Measurements from ENCODE around the gene IQGAP2.

IQGAP2 gene

DNA sequence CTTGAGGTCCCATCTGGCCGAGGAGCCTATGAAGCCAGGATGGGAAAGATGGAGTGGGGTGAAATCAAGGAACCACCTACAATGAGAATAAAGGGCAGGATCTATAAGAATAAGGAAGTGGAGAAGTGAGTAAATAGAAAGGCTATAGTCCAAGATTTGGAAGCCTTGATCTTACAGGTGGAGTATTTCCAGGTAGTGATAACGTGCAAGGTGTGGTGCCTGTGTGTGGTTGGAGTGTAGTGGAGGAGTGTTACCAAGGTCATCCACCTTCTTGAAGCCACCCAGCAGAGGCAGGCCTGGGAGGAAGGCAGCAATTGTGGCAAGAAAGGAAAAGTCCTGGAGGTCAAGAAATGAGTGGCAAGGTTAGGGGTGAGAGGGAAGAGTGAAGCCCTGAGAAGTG, 72.9 kb downstream of the IQGAP2 start:
- Histone ChIP-seq H3K9me3 (no peaks in the 10 kb centered on the region), H3K4me1 (no peaks in the 10 kb centered on the region)

DNA sequence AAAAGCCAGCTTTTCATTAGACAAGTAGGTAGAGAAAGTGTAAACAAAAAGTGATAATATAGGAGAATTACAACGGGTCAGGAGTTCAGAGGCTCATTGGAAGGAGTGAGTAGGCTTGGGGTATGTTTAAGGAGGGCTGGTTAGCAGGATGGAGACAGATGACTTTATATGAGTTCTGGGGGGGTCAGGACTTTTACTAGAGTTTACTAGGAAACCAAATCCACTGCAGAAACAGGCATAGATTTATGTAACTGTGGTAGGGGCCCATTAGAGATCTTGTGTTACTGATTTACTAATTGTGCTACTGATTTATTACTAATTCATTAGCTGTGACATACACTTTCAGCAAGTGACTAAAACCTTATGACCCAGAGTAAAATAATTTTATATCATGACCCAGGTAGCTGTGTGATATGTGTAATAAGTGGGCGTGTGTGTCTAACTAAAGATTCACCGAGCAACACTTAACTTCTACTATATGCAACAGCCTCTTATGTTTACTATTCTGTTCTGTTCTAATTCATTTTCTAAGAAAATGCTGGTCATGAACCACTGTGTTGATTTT, 73.5 kb downstream of the IQGAP2 start:
- TF ChIP-seq, protein P1, sequence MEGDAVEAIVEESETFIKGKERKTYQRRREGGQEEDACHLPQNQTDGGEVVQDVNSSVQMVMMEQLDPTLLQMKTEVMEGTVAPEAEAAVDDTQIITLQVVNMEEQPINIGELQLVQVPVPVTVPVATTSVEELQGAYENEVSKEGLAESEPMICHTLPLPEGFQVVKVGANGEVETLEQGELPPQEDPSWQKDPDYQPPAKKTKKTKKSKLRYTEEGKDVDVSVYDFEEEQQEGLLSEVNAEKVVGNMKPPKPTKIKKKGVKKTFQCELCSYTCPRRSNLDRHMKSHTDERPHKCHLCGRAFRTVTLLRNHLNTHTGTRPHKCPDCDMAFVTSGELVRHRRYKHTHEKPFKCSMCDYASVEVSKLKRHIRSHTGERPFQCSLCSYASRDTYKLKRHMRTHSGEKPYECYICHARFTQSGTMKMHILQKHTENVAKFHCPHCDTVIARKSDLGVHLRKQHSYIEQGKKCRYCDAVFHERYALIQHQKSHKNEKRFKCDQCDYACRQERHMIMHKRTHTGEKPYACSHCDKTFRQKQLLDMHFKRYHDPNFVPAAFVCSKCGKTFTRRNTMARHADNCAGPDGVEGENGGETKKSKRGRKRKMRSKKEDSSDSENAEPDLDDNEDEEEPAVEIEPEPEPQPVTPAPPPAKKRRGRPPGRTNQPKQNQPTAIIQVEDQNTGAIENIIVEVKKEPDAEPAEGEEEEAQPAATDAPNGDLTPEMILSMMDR (IDR thresholded peaks at IDR 0.05; ENCODE audit: low read depth, low read length) = no peak
- no peaks in the 10 kb centered on the region for H3K36me3 ChIP-seq
- no peak for DNase-seq
- H3K9me3 ChIP-seq = no peaks in the 10 kb centered on the region
- no peak overlapping the region for H3K4me3 ChIP-seq (ENCODE audit: low read depth, low read length)
- H3K27me3 ChIP-seq = no peaks in the 10 kb centered on the region
- no peaks in the 10 kb centered on the region for H3K4me1 ChIP-seq

More for the DNA sequence above, 72.9 kb downstream of the IQGAP2 start:
- Histone ChIP-seq H3K27me3 (no peaks in the 10 kb centered on the region), H3K4me3 (ENCODE audit: low read depth, low read length) (no peak overlapping the region), H3K36me3 (no peaks in the 10 kb centered on the region)
- TF ChIP-seq, protein P1 (IDR thresholded peaks at IDR 0.05; ENCODE audit: low read depth, low read length) = no peak
- no peak for DNase-seq

DNA sequence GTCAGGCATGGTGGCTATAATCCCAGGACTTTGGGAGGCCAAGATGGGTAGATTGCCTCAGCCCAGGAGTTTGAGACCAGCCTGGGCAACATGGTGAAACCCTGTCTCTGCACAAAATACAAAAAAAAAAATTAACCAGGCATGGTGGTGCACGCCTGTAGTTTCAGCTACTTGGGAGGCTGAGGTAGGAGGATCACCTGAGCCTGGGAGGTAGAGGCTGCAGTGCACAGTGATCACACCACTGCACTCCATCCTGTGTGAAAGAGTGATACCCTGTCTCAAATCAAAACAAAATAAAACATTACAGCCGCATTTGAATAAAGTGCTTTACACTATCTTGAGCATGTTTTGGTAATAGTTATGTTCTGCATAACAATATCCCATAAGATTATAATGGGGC, 74.0 kb downstream of the IQGAP2 start:
- H3K36me3 ChIP-seq = no peaks in the 10 kb centered on the region

DNA sequence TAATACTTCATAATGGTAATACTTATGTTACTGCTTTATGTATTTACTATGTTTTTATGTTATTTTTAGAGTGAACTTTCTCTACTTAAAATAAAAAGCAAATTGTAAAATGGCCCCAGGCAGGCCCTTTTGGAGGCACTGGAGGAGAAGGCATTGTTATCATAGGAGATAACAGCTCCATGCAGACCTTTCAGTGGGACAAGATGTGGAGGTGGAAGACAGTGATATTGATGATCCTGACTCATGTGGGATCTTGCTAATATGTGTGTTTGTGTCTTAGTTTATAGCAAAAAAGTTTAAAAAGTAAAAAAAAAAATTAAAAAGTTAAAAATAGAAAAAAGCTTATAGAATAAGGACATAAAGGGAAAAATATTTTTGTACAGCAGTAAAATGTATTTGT, 74.5 kb downstream of the IQGAP2 start:
- Histone ChIP-seq H3K36me3 (no peaks in the 10 kb centered on the region), H3K4me3 (ENCODE audit: low read depth, low read length) (no peak overlapping the region), H3K27me3 (no peaks in the 10 kb centered on the region; the same call in 1 of the 2 replicates), H3K9me3 (no peaks in the 10 kb centered on the region), H3K4me1 (no peaks in the 10 kb centered on the region)
- TF ChIP-seq, protein P1 (IDR thresholded peaks at IDR 0.05; ENCODE audit: low read depth, low read length) = no peak
- DNase-seq = no peak

More for the DNA sequence above, 74.0 kb downstream of the IQGAP2 start:
- TF ChIP-seq, protein P1 (IDR thresholded peaks at IDR 0.05; ENCODE audit: low read depth, low read length) = no peak
- H3K9me3 ChIP-seq = no peaks in the 10 kb centered on the region
- no peaks in the 10 kb centered on the region for H3K4me1 ChIP-seq
- no peaks in the 10 kb centered on the region for H3K27me3 ChIP-seq
- H3K4me3 ChIP-seq (ENCODE audit: low read depth, low read length) = no peak overlapping the region
- no peak for DNase-seq

DNA sequence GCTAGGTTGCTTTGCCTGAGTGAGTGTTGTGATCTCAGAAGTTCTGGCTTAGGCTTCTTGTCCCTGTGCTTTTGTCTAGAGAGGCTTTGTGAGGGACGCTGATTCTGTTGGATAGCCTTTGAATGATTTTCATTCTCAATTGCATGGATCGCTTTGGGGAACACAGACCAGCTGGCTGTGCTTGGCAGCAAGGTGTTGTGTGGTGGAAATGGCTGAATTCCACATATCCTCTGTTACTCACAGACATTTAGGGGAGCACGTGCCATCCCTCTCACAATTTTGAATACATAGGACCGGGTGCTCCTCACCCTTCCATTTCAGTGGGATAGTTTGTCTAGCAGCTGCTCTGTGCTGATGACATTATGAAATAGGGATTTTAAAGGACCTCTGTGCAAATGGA, 76.2 kb downstream of the IQGAP2 start:
- no peaks in the 10 kb centered on the region for H3K36me3 ChIP-seq
- DNase-seq = no peak
- no peaks in the 10 kb centered on the region for H3K4me1 ChIP-seq
- H3K27me3 ChIP-seq = no peaks in the 10 kb centered on the region; the same call in 1 of the 2 replicates
- no peak overlapping the region for H3K4me3 ChIP-seq (ENCODE audit: low read depth, low read length)
- TF ChIP-seq, protein P1 (IDR thresholded peaks at IDR 0.05; ENCODE audit: low read depth, low read length) = no peak
- H3K9me3 ChIP-seq = no peaks in the 10 kb centered on the region

DNA sequence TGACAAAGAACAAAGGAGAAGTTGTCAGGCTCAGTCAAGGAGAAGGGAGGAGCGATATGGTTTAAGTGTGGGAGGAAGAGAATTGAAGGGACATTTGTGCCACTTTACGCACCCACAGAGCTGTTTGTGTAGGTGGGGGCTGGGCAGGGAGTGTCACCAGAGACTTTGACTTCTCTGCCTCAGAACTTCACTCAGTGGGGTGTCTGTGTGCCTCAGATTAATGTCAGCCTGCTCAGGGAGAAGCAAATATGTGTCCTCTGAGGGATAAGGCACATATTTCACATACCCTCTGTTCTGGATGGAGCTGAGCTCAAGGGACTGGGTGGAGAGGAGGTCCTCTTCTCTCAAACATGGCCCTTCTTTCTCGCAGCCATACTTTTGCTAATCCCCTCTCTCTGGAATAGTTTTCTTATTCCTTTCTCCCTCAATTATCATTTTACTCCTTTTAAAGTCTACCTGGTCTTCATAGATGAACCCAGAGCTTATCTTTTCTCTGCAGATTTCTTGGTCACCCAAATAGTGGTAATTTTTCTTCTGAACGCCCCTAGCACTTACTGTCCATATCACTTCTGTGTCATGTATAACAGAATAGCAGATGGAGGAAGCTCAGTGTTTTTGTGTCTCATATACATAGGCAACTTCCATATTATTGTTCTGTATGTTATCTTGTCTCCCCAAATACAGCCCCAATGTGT, 77.0 kb downstream of the IQGAP2 start:
- Histone ChIP-seq H3K4me3 (ENCODE audit: low read depth, low read length) (no peak overlapping the region), H3K27me3 (no peaks in the 10 kb centered on the region; the same call in 1 of the 2 replicates), H3K36me3 (no peaks in the 10 kb centered on the region), H3K4me1 (no peaks in the 10 kb centered on the region), H3K9me3 (no peaks in the 10 kb centered on the region)
- no peak for DNase-seq
- TF ChIP-seq, protein P1 (IDR thresholded peaks at IDR 0.05; ENCODE audit: low read depth, low read length) = no peak
